Tongue (tissue), 2 donors: ENCODE results near the gene RAPGEF3. TPM values are rescaled to one million over a fixed set of nuclear protein-coding genes. Genes with fewer than 3 reads are reported as not detected.

Experiments
- DNase-seq: peaks from one replicate; pipeline ENCODE4 v3.0.0-alpha.2; 2015
- total RNA-seq: library from RNA; depleted of rRNA; stranded (reverse); fragments of >200 nt; gene quantifications from one replicate; pipeline ENCODE4 v1.2.3, GENCODE V29; 2014

The RAPGEF3 gene
- total RNA-seq, 1 donor from 2014 or later = 16.0 TPM

DNA sequence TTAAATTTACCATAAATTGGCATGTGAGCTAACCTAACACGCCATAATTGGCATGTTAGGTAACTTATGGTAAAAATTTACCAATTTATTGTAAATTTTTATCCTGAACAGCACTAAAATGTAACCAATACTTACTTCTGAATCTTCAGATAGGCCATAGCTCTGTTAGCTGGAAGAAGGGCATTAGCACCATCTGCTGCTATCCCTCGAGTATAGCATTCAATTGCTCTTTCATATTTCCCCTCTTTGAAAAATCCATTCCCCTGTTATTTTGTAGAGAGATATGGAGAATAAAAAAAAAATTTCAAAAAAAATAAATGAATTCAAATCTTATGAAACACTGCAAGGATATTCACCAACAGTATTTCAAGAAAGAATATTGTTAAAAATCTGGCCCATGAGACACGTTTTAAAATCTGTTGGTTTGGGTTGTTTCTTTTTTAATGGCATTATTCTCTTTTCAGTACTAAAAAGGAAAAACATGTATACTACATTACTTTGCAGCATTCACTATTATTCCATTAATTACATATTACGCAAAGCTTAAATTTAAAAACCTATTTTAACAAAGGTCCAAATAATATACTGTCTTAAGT is 71.9 kb downstream of the RAPGEF3 start:
- DNase-seq = peak; percentile 62

Other genes with a start within 250 kb of the RAPGEF3 start
- gene RPAP3, start 52.9 kb downstream of the RAPGEF3 start, total RNA-seq = 19.9 TPM
- gene ENDOU, start 33.4 kb downstream of the RAPGEF3 start, total RNA-seq = 16.4 TPM
- gene SLC48A1, start 14.4 kb upstream of the RAPGEF3 start, total RNA-seq = 9.7 TPM
- 35.4 TPM for gene HDAC7, start 61.0 kb upstream of the RAPGEF3 start, total RNA-seq
- gene VDR, start 146.1 kb upstream of the RAPGEF3 start, total RNA-seq = 1.2 TPM
- 54.4 TPM for gene TMEM106C, start 204.7 kb upstream of the RAPGEF3 start, total RNA-seq
- gene COL2A1, start 245.6 kb upstream of the RAPGEF3 start, total RNA-seq = 7.0 TPM